Peyer's patch (tissue), 4 donors: ENCODE results near the gene TOMM20. TPM values are rescaled to one million over a fixed set of nuclear protein-coding genes. Genes with fewer than 3 reads are reported as not detected.
A peak's percentile ranks its signal among the peaks of the same experiment; 100 is the strongest.

Source experiments
- DNase-seq, 3 donors: peaks; one replicate each; pipeline ENCODE4 v3.0.0-alpha.2; 2017 to 2019
- H3K27ac ChIP-seq, 4 donors: fragments of 200-600 bp; sonication (generic); one replicate each; pipeline ENCODE4 v1.5.1; 2016 to 2019
- H3K27me3 ChIP-seq, 2 donors: fragments of 200-600 bp; sonication (generic); one replicate each; pipeline ENCODE4 v1.5.1; 2019
- H3K36me3 ChIP-seq, 3 donors: fragments of 200-600 bp; sonication (generic); one replicate each; pipeline ENCODE4 v1.5.1; 2016 to 2019
- H3K4me1 ChIP-seq, 4 donors: fragments of 200-600 bp; sonication (generic); one replicate each; pipeline ENCODE4 v1.5.1; 2016 to 2019
- H3K4me3 ChIP-seq, 4 donors: fragments of 200-600 bp; sonication (generic); 1 replicate in 3 of 4; 2 replicates in 1 of 4; pipeline ENCODE4 v1.5.1; 2016 to 2019; ENCODE audit warnings: mild to moderate bottlenecking in 1 of 4
- H3K9me3 ChIP-seq, 4 donors: fragments of 200-600 bp; sonication (generic); one replicate each; pipeline ENCODE4 v1.5.1; 2016 to 2019; ENCODE audit warnings: mild to moderate bottlenecking in 1 of 4
- POLR2A ChIP-seq, 2 donors: fragments of 450-650 bp; IDR thresholded peaks; one replicate each; pipeline ENCODE4 v1.5.1; 2017; ENCODE audit warnings: antibody characterized with exemption in 2 of 2, mild to moderate bottlenecking in 2 of 2, moderate library complexity in 2 of 2
- total RNA-seq, 4 donors: library from RNA; depleted of rRNA; stranded (reverse); fragments of >200 nt; gene quantifications; one replicate each; pipeline ENCODE4 v1.1.0, GENCODE V29; 2016
- TF ChIP-seq, protein P1 (sequence below), 6 experiments: fragments of 450-650 bp in 4 of 6; fragments of 200-600 bp in 2 of 6; sonication (generic) in 1 of 6; IDR thresholded peaks; one replicate each; pipeline ENCODE4 v1.5.1; 2017 to 2019; ENCODE audit warnings: antibody characterized with exemption in 6 of 6, mild to moderate bottlenecking in 3 of 6, moderate library complexity in 1 of 6

TOMM20 gene
- total RNA-seq, 4 donors from 2014 or later = 38.0 to 44.3 (median 42.8) TPM

DNA sequence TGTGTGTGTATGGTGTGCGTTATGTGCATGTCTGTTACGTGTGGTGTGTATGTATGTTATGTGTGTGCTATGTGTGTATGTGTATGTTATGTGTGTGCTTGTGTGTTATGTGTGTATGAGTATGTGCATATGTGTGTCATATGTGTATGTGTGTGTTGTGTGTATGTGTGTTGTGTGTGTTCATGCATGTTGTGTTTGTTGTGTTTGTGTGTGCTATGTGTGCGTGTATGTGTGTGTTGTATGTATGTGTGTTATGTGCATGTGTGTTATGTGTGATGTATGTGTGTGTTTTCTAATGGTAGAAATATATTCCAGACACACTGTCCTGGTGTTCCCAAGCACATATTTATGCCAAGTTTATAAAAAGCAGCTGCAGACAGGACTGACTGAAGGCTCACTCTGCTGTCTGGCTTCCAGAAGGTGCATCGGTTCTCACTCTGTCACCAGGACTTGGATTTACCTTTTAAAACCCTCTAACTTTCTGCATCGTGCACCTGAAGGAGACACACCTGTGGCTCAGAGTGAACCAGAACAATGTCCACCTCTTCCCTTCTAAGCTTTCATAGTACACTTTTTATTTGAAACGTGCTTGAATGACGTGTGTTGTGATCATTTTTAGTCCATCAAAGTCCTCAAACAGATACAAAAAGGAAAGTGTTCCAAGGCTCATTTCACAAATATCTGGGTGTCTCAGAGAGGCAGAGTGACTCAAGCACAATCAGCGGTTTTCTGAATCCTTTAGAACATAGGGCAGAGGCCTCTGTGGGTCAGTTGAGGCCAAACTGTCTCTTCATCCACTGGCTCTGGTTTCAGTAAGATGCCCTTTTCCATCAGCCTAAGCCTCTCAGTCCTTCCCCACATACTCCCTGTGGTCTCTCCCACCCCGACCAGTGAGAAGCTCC, 49.9 kb downstream of the TOMM20 start:
- no peak for DNase-seq
- H3K27ac ChIP-seq = peak overlapping the region; percentile 47 to 88 (median 80)

DNA sequence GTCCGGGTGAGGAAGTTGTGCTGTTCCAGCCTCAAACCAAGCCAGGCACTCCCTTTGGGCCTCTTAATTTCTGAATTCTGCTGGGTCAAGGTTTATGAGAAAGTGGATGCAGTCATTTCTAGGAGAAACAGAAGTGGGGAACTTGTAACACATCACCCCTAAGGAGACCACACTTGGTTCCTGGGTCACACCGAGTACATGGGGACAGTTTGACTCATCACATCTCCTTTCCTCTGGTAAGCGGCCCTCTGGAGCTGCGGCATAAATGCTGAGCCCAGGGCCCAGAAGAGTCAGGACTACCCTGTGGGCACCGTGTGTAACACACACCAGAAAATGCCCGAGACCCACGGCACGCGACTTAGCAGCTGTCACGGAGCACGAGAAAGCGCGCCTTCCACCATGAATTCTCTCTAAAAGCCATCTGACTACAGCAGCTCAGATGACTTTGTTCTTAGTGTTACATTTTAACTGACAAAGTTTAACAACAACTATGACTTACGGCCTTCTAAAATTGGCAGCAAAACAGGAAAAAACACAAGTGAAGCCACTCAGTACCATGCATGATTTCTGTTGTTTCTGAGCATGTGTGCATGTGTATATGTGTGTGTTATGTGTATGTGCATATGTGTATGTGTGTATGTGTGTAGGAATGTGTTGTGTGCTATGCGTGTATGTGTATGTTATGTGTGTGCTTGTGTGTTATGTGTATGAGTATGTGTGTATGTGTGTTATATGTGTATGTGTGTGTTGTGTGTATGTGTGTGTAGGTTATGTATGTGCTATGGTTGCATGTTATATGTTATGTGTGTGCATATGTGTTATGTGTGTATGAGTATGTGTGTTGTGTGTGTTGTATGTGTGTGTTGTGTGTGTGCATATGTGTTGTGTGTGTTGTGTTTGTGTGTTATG, 50.8 kb downstream of the TOMM20 start:
- no peaks in the 10 kb centered on the region for H3K27me3 ChIP-seq
- peaks cover 10 to 76% (median 19%) of the 10 kb centered on the region in 4 donors for H3K4me1 ChIP-seq
- TF ChIP-seq, protein P1, sequence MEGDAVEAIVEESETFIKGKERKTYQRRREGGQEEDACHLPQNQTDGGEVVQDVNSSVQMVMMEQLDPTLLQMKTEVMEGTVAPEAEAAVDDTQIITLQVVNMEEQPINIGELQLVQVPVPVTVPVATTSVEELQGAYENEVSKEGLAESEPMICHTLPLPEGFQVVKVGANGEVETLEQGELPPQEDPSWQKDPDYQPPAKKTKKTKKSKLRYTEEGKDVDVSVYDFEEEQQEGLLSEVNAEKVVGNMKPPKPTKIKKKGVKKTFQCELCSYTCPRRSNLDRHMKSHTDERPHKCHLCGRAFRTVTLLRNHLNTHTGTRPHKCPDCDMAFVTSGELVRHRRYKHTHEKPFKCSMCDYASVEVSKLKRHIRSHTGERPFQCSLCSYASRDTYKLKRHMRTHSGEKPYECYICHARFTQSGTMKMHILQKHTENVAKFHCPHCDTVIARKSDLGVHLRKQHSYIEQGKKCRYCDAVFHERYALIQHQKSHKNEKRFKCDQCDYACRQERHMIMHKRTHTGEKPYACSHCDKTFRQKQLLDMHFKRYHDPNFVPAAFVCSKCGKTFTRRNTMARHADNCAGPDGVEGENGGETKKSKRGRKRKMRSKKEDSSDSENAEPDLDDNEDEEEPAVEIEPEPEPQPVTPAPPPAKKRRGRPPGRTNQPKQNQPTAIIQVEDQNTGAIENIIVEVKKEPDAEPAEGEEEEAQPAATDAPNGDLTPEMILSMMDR (IDR thresholded peaks at IDR 0.05) = no peak
- no peak for TF ChIP-seq POLR2A (IDR thresholded peaks at IDR 0.05)
- H3K27ac ChIP-seq = peak overlapping the region; percentile 29 to 88 (median 66)
- H3K4me3 ChIP-seq = no peak overlapping the region
- no peaks in the 10 kb centered on the region for H3K9me3 ChIP-seq
- H3K36me3 ChIP-seq = no peaks in the 10 kb centered on the region
- no peak for DNase-seq

More for the DNA sequence above, 49.9 kb downstream of the TOMM20 start:
- Histone ChIP-seq H3K36me3 (no peaks in the 10 kb centered on the region), H3K9me3 (no peaks in the 10 kb centered on the region), H3K27me3 (no peaks in the 10 kb centered on the region), H3K4me3 (no peak overlapping the region), H3K4me1 (peaks cover 15 to 78% (median 20%) of the 10 kb centered on the region in 4 donors)
- TF ChIP-seq, protein P1 (IDR thresholded peaks at IDR 0.05) = no peak
- no peak for TF ChIP-seq POLR2A (IDR thresholded peaks at IDR 0.05)

DNA sequence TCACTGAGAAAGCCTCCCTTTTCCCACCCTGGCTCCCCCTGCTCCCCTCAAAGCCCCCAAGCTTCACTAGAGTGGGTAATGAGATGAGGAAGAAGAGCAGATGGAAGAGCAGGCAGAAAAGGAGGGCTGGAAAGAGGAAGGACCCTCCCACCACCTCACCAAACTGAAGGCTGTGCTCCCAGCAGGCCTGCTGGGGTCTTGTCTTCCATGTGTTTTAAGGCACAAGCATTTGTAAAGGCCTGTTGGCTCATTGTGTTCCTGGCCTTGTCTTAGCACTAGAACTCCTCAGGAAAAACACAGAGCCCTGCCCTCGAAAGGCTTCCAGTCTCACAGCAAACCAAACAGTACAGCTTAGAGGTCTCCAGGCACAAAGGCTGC, 51.5 kb downstream of the TOMM20 start:
- TF ChIP-seq, protein P1 (IDR thresholded peaks at IDR 0.05) = no peak
- TF ChIP-seq POLR2A (IDR thresholded peaks at IDR 0.05) = no peak
- Histone ChIP-seq H3K27ac (peak overlapping the region; percentile 29 to 88 (median 66)), H3K9me3 (no peaks in the 10 kb centered on the region), H3K4me3 (no peak overlapping the region), H3K36me3 (no peaks in the 10 kb centered on the region), H3K4me1 (peaks cover 7 to 70% (median 18%) of the 10 kb centered on the region in 4 donors), H3K27me3 (no peaks in the 10 kb centered on the region)
- no peak for DNase-seq

DNA sequence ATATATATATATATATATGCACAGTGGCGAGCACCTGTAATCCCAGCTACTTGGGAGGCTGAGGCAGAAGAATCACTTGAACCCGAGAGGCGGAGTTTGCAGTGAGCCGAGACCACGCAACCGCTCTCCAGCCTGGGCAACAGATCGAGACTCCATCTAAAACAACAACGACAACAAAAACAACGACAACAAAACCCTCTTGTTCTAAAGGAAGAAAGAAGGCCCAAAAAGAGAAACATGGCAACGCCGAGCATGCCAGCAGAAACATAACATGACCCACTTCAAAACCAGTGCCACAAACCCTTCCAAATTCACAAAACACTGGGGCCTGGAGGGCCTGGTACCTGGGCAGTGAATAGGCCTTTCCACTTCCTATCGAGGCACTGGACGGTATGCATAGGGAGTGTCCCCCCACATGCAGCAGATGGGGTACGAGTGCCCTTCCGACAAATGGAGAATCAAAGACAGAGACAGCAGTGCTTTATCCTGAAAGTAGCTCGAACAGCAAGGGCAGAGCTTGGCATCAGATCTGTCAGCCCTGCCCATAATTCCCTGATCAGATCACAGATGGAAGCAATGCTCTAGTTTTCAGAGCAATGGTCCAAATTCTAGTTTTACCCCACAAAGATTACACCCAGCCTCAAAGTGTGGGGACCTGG, 52.0 kb downstream of the TOMM20 start:
- Histone ChIP-seq H3K9me3 (no peaks in the 10 kb centered on the region), H3K36me3 (no peaks in the 10 kb centered on the region), H3K27ac (peak overlapping the region in 2 of 4 donors; percentile 85 to 88), H3K4me1 (peaks cover 7 to 65% (median 18%) of the 10 kb centered on the region in 4 donors), H3K27me3 (no peaks in the 10 kb centered on the region), H3K4me3 (no peak overlapping the region)
- no peak for DNase-seq
- TF ChIP-seq POLR2A (IDR thresholded peaks at IDR 0.05) = no peak
- TF ChIP-seq, protein P1 (IDR thresholded peaks at IDR 0.05) = no peak

DNA sequence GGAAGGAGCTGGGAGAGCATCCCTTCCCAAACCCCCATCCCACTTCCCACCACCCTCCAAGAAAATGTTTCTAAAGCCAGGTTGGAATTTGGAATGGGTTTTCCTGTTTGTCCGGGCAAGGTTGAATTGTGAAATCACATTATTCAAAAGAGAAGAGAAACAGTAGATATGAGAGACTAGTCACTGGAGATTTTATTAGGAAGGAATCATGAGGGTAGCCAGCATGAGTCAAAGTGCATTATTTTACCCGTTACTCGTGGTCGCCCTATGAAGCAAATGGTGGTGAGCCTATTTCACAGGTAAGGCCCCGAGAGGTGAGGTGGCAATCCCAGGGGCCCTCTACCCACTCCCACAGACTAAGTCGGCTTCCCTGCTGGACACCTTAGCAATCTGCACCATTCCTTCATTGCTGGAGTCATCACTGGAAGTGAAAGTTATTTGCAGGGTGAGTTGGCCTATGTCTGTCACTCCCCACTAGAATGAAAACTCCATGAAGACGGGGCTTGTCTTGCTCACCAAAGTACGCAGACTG, 52.8 kb downstream of the TOMM20 start:
- TF ChIP-seq POLR2A (IDR thresholded peaks at IDR 0.05) = no peak
- TF ChIP-seq, protein P1 (IDR thresholded peaks at IDR 0.05) = peak in 1 of 6 experiments; percentile 12
- H3K4me3 ChIP-seq = no peak overlapping the region
- no peak for DNase-seq
- no peaks in the 10 kb centered on the region for H3K36me3 ChIP-seq
- peaks cover 7 to 63% (median 18%) of the 10 kb centered on the region in 4 donors for H3K4me1 ChIP-seq
- no peaks in the 10 kb centered on the region for H3K9me3 ChIP-seq
- H3K27ac ChIP-seq = peak overlapping the region; percentile 66 to 92 (median 74)
- H3K27me3 ChIP-seq = no peaks in the 10 kb centered on the region
